Hepatocyte (in vitro differentiated cells): ENCODE results near the gene BCL7B.

ENCODE experiments used
- EZH2 ChIP-seq: fragments of 200-600 bp; sonication (generic); IDR thresholded peaks from 2 replicates; pipeline ENCODE4 v1.6.1; 2016; ENCODE audit warnings: antibody characterized with exemption, mild to moderate bottlenecking, borderline replicate concordance
- EZH2phosphoT487 ChIP-seq: fragments of 200-600 bp; sonication (generic); IDR thresholded peaks from one replicate; pipeline ENCODE4 v1.6.1; 2018; ENCODE audit warnings: antibody characterized with exemption, mild to moderate bottlenecking, low read depth, moderate library complexity; ENCODE audit not compliant: unreplicated experiment, severe bottlenecking
- TF ChIP-seq, protein P1 (sequence below): fragments of 200-600 bp; sonication (generic); IDR thresholded peaks from 2 replicates; pipeline ENCODE4 v1.5.1; 2016; ENCODE audit warnings: antibody characterized with exemption, mild to moderate bottlenecking; ENCODE audit not compliant: poor library complexity

DNA sequence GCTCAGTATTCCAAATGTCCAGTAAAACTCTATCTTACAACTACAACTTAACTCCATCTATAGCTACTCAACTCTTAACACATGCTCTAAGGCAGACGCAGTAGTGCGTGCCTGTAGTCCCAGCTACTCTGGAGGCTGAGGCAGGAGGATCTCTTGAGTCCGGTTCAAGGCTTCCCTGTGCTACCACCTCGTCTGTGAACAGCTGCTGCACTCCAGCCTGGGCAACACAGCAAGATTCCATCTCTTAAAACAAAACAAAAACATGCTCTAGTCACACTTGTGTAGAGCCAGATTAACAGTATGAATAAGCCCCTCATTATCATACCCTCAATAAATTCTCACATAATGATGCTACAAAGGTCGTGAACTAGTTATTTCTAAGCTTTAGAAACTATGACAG, 39.0 kb downstream of the BCL7B start:
- TF ChIP-seq, protein P1, sequence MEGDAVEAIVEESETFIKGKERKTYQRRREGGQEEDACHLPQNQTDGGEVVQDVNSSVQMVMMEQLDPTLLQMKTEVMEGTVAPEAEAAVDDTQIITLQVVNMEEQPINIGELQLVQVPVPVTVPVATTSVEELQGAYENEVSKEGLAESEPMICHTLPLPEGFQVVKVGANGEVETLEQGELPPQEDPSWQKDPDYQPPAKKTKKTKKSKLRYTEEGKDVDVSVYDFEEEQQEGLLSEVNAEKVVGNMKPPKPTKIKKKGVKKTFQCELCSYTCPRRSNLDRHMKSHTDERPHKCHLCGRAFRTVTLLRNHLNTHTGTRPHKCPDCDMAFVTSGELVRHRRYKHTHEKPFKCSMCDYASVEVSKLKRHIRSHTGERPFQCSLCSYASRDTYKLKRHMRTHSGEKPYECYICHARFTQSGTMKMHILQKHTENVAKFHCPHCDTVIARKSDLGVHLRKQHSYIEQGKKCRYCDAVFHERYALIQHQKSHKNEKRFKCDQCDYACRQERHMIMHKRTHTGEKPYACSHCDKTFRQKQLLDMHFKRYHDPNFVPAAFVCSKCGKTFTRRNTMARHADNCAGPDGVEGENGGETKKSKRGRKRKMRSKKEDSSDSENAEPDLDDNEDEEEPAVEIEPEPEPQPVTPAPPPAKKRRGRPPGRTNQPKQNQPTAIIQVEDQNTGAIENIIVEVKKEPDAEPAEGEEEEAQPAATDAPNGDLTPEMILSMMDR = no peak
- TF ChIP-seq EZH2 (no peak), EZH2phosphoT487 (no peak)
